GM13977 (cell line): ENCODE results near the gene TGFBRAP1.

Experiments
- DNase-seq: peaks from one replicate; pipeline ENCODE4 v3.0.0; 2012; ENCODE audit warnings: low spot score
- in situ Hi-C: fragments of 300-500 bp; cut with MboI; formaldehyde crosslinking; loops from one replicate; pipeline ENCODE4 v1.12.0; 2022; ENCODE audit warnings: low sequenced_read_pairs, low pct_unique_long_range_greater_than_20kb, mixed read lengths, inconsistent platforms; ENCODE audit not compliant: unreplicated experiment
- TF ChIP-seq, protein P1 (sequence below): IDR thresholded peaks from 2 replicates; pipeline ENCODE4 v1.5.1; 2012; ENCODE audit warnings: mild to moderate bottlenecking, control low read depth; ENCODE audit not compliant: insufficient read depth; ENCODE audit errors: extremely low read depth, missing control alignments

TGFBRAP1 gene

DNA sequence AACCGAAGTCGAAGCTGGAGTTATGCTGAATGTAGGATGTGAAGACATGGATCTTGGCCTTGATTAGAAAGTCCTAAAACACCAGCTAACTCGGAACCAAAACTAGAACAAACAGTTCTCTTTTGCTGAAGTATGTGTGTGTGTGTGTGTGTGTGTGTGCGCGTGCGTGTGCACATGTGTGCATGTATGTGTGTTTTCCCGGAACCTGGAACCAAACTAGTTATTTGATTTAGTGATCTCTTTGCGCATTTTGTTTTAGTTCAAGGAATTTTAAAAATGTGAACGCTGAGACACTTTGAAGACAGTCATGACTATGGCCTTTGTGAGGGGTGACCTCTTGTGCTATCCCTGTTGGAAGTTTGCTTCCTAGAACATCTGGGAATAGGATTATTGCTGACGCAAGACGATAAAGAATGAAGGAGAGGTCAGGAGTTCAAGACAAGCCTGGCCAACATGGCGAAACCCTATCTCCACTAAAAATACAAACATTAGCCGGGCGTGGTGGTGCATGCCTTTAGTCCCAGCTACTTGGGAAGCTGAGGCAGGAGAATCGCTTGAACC is 45.5 kb upstream of the TGFBRAP1 start:
- TF ChIP-seq, protein P1, sequence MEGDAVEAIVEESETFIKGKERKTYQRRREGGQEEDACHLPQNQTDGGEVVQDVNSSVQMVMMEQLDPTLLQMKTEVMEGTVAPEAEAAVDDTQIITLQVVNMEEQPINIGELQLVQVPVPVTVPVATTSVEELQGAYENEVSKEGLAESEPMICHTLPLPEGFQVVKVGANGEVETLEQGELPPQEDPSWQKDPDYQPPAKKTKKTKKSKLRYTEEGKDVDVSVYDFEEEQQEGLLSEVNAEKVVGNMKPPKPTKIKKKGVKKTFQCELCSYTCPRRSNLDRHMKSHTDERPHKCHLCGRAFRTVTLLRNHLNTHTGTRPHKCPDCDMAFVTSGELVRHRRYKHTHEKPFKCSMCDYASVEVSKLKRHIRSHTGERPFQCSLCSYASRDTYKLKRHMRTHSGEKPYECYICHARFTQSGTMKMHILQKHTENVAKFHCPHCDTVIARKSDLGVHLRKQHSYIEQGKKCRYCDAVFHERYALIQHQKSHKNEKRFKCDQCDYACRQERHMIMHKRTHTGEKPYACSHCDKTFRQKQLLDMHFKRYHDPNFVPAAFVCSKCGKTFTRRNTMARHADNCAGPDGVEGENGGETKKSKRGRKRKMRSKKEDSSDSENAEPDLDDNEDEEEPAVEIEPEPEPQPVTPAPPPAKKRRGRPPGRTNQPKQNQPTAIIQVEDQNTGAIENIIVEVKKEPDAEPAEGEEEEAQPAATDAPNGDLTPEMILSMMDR, result no peak
- DNase-seq, result no peak
- in situ Hi-C loops, result no loop called here

DNA sequence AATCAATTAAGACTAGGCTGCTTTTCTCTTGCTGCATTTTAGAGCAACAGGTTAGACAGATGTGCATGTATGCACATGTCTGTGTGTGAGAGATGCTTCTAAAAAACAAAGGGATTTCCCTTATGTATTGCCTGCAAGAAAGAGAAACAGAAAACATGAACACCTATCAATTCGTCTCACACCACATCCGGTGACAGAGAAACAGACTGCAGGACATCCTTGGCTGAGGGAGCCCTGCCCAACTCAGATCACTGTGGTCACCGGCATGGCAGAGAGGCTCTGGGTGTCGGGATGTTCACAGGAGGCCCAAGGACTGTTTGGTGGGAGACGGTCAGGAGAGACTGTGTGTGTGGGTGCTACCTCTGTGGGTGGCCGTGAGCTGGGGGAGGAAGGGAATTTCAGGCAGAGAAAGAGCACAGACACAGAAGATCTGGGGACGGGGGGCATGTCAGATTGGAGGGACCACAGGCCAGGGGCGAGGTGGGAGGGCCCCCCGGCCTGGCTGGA is 44.4 kb upstream of the TGFBRAP1 start:
- in situ Hi-C loops, result loop anchor here (25.0 kb wide), 1 partner anchor 1163 kb away; no protein-coding TSS in a partner anchor
- TF ChIP-seq, protein P1, result no peak
- peak; percentile 71 for DNase-seq

DNA sequence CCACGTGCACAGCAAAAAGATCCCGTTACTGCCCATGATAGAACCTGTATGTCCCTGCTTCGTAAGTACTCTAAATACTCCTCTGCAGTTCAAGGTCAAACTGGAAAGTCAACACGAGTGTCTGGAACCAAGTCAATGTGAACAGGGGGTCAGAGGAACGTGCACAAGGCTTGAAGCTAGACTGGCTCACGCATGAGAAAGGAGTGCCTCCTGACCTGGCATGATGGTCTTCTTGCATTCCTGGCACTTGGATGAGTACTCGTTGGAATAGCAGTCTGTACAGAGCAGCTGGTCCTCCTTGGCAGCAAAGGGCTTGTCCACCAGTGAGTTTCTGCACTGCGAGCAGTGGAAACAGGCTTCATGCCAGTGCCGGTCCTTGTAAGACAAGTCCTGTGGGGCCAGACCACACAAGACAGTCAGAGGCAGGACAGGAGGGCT is 43.8 kb upstream of the TGFBRAP1 start:
- TF ChIP-seq, protein P1, result no peak
- no peak for DNase-seq
- in situ Hi-C loops, result loop anchor here (25.0 kb wide), 1 partner anchor 1164 kb away; no protein-coding TSS in a partner anchor

DNA sequence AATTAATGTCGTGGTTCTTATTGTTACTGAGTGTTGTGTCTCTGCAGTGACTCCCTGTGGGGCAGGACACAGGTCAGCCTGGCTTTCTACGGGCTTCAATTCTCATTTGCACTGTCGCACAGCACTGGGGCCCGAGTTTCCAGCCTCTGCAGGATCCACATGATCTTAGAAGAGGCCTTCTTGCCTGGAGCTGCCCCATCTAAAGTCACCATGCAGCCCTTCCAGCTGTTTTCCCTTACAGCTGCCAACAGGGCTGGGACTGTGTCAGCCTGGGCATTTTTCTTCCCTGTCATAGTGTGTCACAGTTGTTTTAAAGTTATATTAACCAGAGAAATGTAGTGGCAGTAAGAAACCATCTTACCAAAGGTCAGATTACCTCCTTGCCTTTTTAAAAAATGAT is 42.3 kb upstream of the TGFBRAP1 start:
- DNase-seq, result no peak
- in situ Hi-C loops, result loop anchor here (25.0 kb wide), 1 partner anchor 1165 kb away; no protein-coding TSS in a partner anchor
- TF ChIP-seq, protein P1, result no peak

DNA sequence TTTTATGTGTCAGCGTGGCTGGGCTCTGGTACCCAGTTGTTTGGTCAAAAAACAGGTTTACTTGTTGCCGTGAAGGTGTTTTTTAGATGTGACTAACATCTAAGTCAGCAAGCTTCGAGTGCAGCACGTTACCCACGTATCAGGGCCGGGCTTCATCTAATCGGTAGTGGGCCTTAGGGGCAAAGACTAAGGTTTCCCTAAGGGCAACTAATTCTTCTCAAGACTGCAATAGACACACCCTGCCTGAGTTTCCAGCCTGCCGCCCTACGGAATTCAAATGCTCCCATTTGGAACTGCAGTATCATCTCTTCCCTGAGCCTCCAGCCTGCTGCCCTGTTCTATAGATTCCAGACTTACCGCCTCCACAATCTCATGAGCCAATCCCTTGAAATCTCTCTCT is 41.6 kb upstream of the TGFBRAP1 start:
- in situ Hi-C loops, result loop anchor here (25.0 kb wide), 1 partner anchor 1166 kb away; no protein-coding TSS in a partner anchor
- TF ChIP-seq, protein P1, result no peak
- no peak for DNase-seq

DNA sequence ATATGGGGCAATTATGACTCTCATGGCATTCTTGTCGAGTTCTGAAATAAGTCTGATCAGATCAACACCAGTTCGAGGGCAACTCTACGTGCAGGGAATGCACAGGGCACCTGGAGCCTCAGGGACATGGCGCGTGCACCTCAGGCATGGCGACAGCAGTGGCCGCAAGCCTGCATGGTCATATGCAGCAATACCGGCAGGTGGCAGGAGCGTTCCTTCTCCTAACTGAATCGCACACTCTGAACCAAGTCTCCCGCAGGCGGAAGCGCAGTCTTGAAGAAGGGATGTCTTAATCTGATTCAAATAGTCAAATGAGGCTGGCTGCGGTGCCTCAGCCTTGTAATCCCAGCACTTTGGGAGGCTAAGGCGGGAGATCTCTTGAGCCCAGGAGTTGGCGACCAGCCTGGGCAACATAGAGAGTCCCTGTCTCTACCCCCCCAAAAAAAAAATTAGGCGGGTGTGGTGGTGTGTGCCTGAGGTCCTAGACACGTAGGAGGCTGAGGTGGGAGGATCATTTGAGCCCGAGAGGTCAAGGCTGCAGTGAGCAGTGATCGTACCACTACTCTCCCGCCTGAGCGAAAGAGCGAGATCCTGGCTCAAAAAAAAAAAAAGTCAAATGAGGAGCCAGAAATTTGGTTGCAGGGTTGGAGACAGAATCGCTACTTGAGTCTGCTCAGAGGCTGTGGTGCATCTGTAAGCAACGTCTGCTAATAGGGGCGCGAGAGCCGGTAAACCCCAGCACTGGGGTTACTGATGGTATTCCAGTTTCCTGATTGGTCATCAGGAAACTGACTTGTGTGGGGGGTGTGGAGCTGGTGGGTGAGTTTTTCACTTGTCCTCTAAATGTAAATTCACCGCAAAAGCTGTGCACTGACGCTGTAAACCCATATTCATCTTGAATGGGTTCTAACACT is 40.5 kb upstream of the TGFBRAP1 start:
- TF ChIP-seq, protein P1, result peak; percentile 97
- in situ Hi-C loops, result loop anchor here (25.0 kb wide), 1 partner anchor 1167 kb away; no protein-coding TSS in a partner anchor
- DNase-seq, result peak; percentile 73
